SK-N-SH (cell line): Measurements from ENCODE around the gene OR5K3. TPM values are rescaled to one million over a fixed set of nuclear protein-coding genes. Genes with fewer than 3 reads are reported as not detected.

Experiments
- CTCF ChIA-PET: fragments of 300-600, 350-600 bp; formaldehyde crosslinking; extraction: SDS; loops from one replicate; lab custom pipeline; 2021; lab: Yijun Ruan, JAX
- POLR2A ChIA-PET: fragments of 350-600 bp; sonication (Branson Sonifier 250); formaldehyde crosslinking; extraction: SDS; loops from one replicate; lab custom pipeline; 2020; ENCODE audit warnings: antibody characterized with exemption, inconsistent platforms; lab: Yijun Ruan, JAX
- DNase-seq: peaks from one replicate; pipeline ENCODE4 v3.0.0; 2012
- H2AFZ ChIP-seq: fragments of 200-600 bp; sonication (generic); 2 replicates; pipeline ENCODE4 v1.8.1; 2016; ENCODE audit warnings: antibody characterized with exemption, mild to moderate bottlenecking, low read depth
- H3F3A ChIP-seq: fragments of 200-600 bp; sonication (generic); replicated peaks from 2 replicates; pipeline ENCODE3; 2016; ENCODE audit warnings: antibody characterized with exemption, mild to moderate bottlenecking; ENCODE audit not compliant: insufficient read depth
- H3K27ac ChIP-seq, 2 experiments: fragments of 200-500 bp in 1 of 2; fragments of 200-600 bp in 1 of 2; sonication (Bioruptor generic) in 1 of 2; sonication (generic), shearing (Covaris generic) in 1 of 2; 2 replicates each; pipeline versions ENCODE4 v1.5.1 to v1.6.1; 2014 to 2016; ENCODE audit warnings: low read depth in 2 of 2, inconsistent platforms in 1 of 2, low read length in 1 of 2, mild to moderate bottlenecking in 1 of 2, mixed read lengths in 1 of 2
- H3K27me3 ChIP-seq: fragments of 200-600 bp; sonication (generic), shearing (Covaris generic); 2 replicates; pipeline ENCODE4 v1.6.1; 2016; ENCODE audit warnings: mixed run types; ENCODE audit not compliant: insufficient read depth
- H3K36me3 ChIP-seq, 2 experiments: fragments of 200-500 bp in 1 of 2; fragments of 200-600 bp in 1 of 2; sonication (Bioruptor generic) in 1 of 2; sonication (generic) in 1 of 2; replicated peaks in 1 of 2; 2 replicates each; pipeline versions ENCODE3 to v1.5.1; 2014 to 2016; ENCODE audit warnings: low read length in 1 of 2, mild to moderate bottlenecking in 1 of 2; ENCODE audit not compliant: insufficient read depth in 2 of 2, control insufficient read depth in 1 of 2
- H3K4me1 ChIP-seq, 2 experiments: fragments of 200-500 bp in 1 of 2; fragments of 200-600 bp in 1 of 2; sonication (Bioruptor generic) in 1 of 2; sonication (generic), shearing (Covaris generic) in 1 of 2; 2 replicates each; pipeline versions ENCODE4 v1.5.1 to v1.6.1; 2014 to 2016; ENCODE audit warnings: low read depth in 1 of 2, low read length in 1 of 2, mixed run types in 1 of 2; ENCODE audit not compliant: insufficient read depth in 2 of 2, control insufficient read depth in 1 of 2
- H3K4me2 ChIP-seq: fragments of 200-600 bp; sonication (generic), shearing (Covaris generic); 2 replicates; pipeline ENCODE4 v1.6.1; 2017; ENCODE audit warnings: mixed run types
- H3K4me3 ChIP-seq, 2 experiments: fragments of 200-500 bp in 1 of 2; fragments of 200-600 bp in 1 of 2; sonication (Bioruptor generic) in 1 of 2; sonication (generic), shearing (Covaris generic) in 1 of 2; 2 replicates each; pipeline versions ENCODE4 v1.5.1 to v1.8.1; 2014 to 2016; ENCODE audit warnings: low read depth in 2 of 2, inconsistent platforms in 1 of 2, low read length in 1 of 2, mild to moderate bottlenecking in 1 of 2, mixed read lengths in 1 of 2, moderate library complexity in 1 of 2
- H3K79me2 ChIP-seq: fragments of 200-600 bp; sonication (generic); 2 replicates; pipeline ENCODE4 v1.8.1; 2017; ENCODE audit warnings: mild to moderate bottlenecking; ENCODE audit not compliant: insufficient read depth
- H3K9ac ChIP-seq: fragments of 200-600 bp; sonication (generic); 2 replicates; pipeline ENCODE4 v1.6.1; 2017; ENCODE audit warnings: mixed run types
- H3K9me2 ChIP-seq: fragments of 200-600 bp; sonication (generic); 2 replicates; pipeline ENCODE4 v1.6.1; 2017; ENCODE audit warnings: mixed run types
- H3K9me3 ChIP-seq: fragments of 200-600 bp; sonication (generic); 2 replicates; pipeline ENCODE4 v1.6.1; 2017; ENCODE audit warnings: mixed run types, mild to moderate bottlenecking, moderate library complexity
- H4K20me1 ChIP-seq: fragments of 200-600 bp; sonication (generic); 2 replicates; pipeline ENCODE4 v1.6.1; 2017; ENCODE audit warnings: mild to moderate bottlenecking, mixed run types; ENCODE audit not compliant: insufficient read depth
- CTCF ChIP-seq: fragments of 200-600 bp; sonication (generic); IDR thresholded peaks from 2 replicates; pipeline ENCODE4 v1.6.1; 2017; ENCODE audit warnings: antibody characterized with exemption, mild to moderate bottlenecking, moderate library complexity
- MEF2A ChIP-seq: IDR thresholded peaks from 2 replicates; pipeline ENCODE4 v1.4.0; 2012; ENCODE audit warnings: low read depth, borderline replicate concordance
- NFIC ChIP-seq: IDR thresholded peaks from 2 replicates; pipeline ENCODE4 v1.4.0; 2012; ENCODE audit warnings: borderline replicate concordance
- RCOR1 ChIP-seq: fragments of 150-350 bp; IDR thresholded peaks from 2 replicates; pipeline ENCODE4 v1.6.1; 2017; ENCODE audit warnings: antibody characterized with exemption, low read length
- REST ChIP-seq: IDR thresholded peaks from 2 replicates; pipeline ENCODE4 v1.6.1; 2012; ENCODE audit warnings: mild to moderate bottlenecking, low read depth, low read length, moderate library complexity
- RXRA ChIP-seq: IDR thresholded peaks from 2 replicates; pipeline ENCODE4 v1.4.0; 2012; ENCODE audit warnings: low read depth, mild to moderate bottlenecking, borderline replicate concordance
- WGBS: methylation state at CpG from one replicate; pipeline ENCODE4 v1.1.6; 2017; ENCODE audit warnings: low lambda C conversion rate; 5-methylcytosine and 5-hydroxymethylcytosine counted together
- polyA plus RNA-seq, 3 experiments: library from polyadenylated mRNA; depleted of rRNA; stranded (reverse); fragments of >200 nt; gene quantifications; 2 replicates each; pipeline ENCODE4 v1.2.3, GENCODE V29; 2012

OR5K3 gene
- polyA plus RNA-seq, 1 of the 3 experiments (the other 2 are of a cell fraction) = not detected

DNA sequence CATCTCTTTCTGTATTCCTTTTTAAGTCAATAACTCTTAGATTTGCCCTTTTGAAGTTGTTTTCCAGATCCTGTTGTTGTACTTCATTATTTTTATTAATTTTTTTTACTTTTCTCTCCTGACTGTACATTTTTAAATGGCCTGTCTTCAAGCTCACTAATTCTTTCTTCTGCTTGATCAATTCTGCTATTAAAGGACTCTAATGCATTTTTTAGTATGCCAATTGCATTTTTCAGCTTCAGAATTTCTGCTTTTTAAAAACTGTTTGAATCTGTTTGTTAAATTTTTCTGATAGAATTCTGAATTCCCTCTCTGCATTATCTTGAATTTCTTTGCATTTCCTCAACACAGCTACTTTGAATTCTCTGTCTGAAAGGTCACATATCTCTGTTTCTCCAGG is 31.2 kb upstream of the OR5K3 start:
- Histone ChIP-seq H3K9me3 (no peaks in the 10 kb centered on the region), H3F3A (no peaks in the 10 kb centered on the region), H3K4me1 (no peaks in the 10 kb centered on the region), H3K9ac (no peak overlapping the region), H4K20me1 (no peaks in the 10 kb centered on the region), H3K79me2 (no peaks in the 10 kb centered on the region), H3K4me2 (no peak overlapping the region), H3K27me3 (no peaks in the 10 kb centered on the region), H3K9me2 (no peaks in the 10 kb centered on the region), H3K36me3 (no peaks in the 10 kb centered on the region), H3K27ac (no peak overlapping the region), H2AFZ (no peak overlapping the region), H3K4me3 (no peak overlapping the region)
- no peak for DNase-seq
- no peak for TF ChIP-seq CTCF
- ChIA-PET CTCF (no interaction called here), POLR2A (no interaction called here)

DNA sequence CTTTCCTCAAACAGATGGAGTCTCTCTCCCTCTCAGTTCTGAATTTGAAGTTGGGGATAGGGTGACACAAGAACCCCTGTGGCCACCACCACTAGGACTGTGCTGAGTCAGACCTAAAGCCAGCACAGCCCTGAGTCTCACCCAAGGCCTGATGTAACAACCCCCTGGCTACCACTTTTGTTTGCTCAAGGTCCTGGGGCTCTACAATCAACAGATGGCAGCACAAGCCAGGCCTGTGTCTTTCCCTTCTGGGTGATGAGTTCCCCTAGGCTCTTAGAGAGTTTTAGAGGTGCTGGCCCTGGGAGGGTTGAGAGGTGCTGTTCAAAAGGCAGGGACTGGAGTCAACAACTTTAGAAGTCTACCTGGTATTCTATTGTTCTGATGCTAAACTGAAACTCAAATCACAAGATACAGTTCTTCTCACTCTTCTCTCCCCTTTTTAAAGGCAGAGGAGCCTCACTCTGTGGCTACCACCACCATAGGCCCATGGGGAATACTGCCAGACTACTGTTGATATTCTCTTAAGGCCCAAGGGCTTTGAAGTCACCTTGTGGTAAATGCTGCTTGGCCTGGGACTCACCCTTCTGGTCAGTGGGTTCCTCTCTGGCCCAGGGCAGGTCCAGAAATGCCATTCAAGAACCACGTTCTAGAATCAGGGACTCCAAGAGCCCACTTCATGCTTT is 30.3 kb upstream of the OR5K3 start:
- H4K20me1 ChIP-seq = no peaks in the 10 kb centered on the region
- H3F3A ChIP-seq = no peaks in the 10 kb centered on the region
- H3K9me3 ChIP-seq = 0 out of 2 replicates have a peak, but pooled peaks cover 7% of the 10 kb centered on the region
- no peaks in the 10 kb centered on the region for H3K27me3 ChIP-seq
- no peaks in the 10 kb centered on the region for H3K79me2 ChIP-seq
- H3K4me2 ChIP-seq = no peak overlapping the region
- no peak overlapping the region for H2AFZ ChIP-seq
- DNase-seq = no peak
- ChIA-PET POLR2A (no interaction called here), CTCF (no interaction called here)
- H3K9me2 ChIP-seq = no peaks in the 10 kb centered on the region
- H3K27ac ChIP-seq = no peak overlapping the region
- H3K4me1 ChIP-seq = no peaks in the 10 kb centered on the region
- no peaks in the 10 kb centered on the region for H3K36me3 ChIP-seq
- H3K9ac ChIP-seq = no peak overlapping the region
- WGBS = 0% methylated on average over 1 of the region's 1 CpG
- no peak overlapping the region for H3K4me3 ChIP-seq
- TF ChIP-seq NFIC (no peak), RCOR1 (no peak), REST (no peak), RXRA (no peak), MEF2A (no peak)
